Transverse colon (tissue), 4 donors: ENCODE measurements around the gene CCBE1. TPM values are rescaled to one million over a fixed set of nuclear protein-coding genes. Genes with fewer than 3 reads are reported as not detected.

Source experiments
- DNase-seq: peaks from one replicate; pipeline ENCODE4 v3.0.0-alpha.2; 2019
- H3K27ac ChIP-seq, 4 donors: fragments of 200-600 bp; sonication (generic); 2 replicates each; pipeline ENCODE4 v1.5.1; 2016 to 2018; ENCODE audit warnings: inconsistent platforms in 4 of 4
- H3K27me3 ChIP-seq: fragments of 200-600 bp; sonication (generic); 2 replicates; pipeline ENCODE4 v1.5.1; 2017; ENCODE audit warnings: inconsistent platforms
- H3K36me3 ChIP-seq, 4 donors: fragments of 200-600 bp; sonication (generic); 2 replicates each; pipeline ENCODE4 v1.5.1; 2017 to 2019; ENCODE audit warnings: inconsistent platforms in 4 of 4
- H3K4me1 ChIP-seq, 4 donors: fragments of 200-600 bp; sonication (generic); 2 replicates each; pipeline ENCODE4 v1.5.1; 2017 to 2020; ENCODE audit warnings: inconsistent platforms in 4 of 4
- H3K4me3 ChIP-seq, 4 donors: fragments of 200-600 bp; sonication (generic); 1 replicate in 1 of 4; 2 replicates in 3 of 4; pipeline versions ENCODE4 v1.5.1 to v1.6.1; 2017 to 2019; ENCODE audit warnings: inconsistent platforms in 4 of 4
- H3K9me3 ChIP-seq, 2 donors: fragments of 200-600 bp; sonication (generic); 2 replicates each; pipeline ENCODE4 v1.5.1; 2017 to 2019; ENCODE audit warnings: inconsistent platforms in 2 of 2
- CTCF ChIP-seq, 5 experiments: fragments of 200-600 bp in 3 of 5; fragments of 450-650 bp in 2 of 5; sonication (generic) in 3 of 5; IDR thresholded peaks; 1 replicate in 2 of 5; 2 replicates in 3 of 5; pipeline ENCODE4 v1.5.1; 2016 to 2017; ENCODE audit warnings: antibody characterized with exemption in 5 of 5, inconsistent platforms in 3 of 5, mild to moderate bottlenecking in 2 of 5, moderate library complexity in 1 of 5
- EP300 ChIP-seq: sonication (generic); formaldehyde crosslinking; IDR thresholded peaks from one replicate; pipeline ENCODE4 v1.6.1; 2017; ENCODE audit warnings: antibody characterized with exemption, low read depth
- POLR2A ChIP-seq: fragments of 450-650 bp; IDR thresholded peaks from one replicate; pipeline ENCODE4 v1.6.1; 2016; ENCODE audit warnings: antibody characterized with exemption, mild to moderate bottlenecking, moderate library complexity
- POLR2AphosphoS5 ChIP-seq, 3 donors: sonication (generic); formaldehyde crosslinking; IDR thresholded peaks; one replicate each; pipeline ENCODE4 v1.6.1; 2016; ENCODE audit warnings: antibody characterized with exemption in 3 of 3
- WGBS, 2 donors: methylation state at CpG; one replicate each; pipeline ENCODE4 v1.1.5; 2018; ENCODE audit warnings: low coverage in 1 of 2; 5-methylcytosine and 5-hydroxymethylcytosine counted together
- in situ Hi-C, 4 donors: fragments of 200-750 bp; cut with MboI; loops; one replicate each; pipeline versions ENCODE4 v1.15.0 to v1.15.1; 2017; ENCODE audit warnings: low sequenced_read_pairs in 3 of 4, low pct_ligation_motif_present in 1 of 4, low pct_unique_long_range_greater_than_20kb in 1 of 4
- intact Hi-C: fragments of 100-400 bp; cut with DNase I; formaldehyde crosslinking; loops from one replicate; pipeline ENCODE4 v1.15.1; 2023; ENCODE audit warnings: low total_unique reads
- total RNA-seq, 4 donors: library from RNA; depleted of rRNA; stranded (reverse); fragments of >200 nt; gene quantifications; one replicate each; pipeline ENCODE4 v1.1.0, GENCODE V29; 2016

Gene CCBE1
- total RNA-seq, 4 donors from 2014 or later, result 6.1 to 43.0 (median 15.7) TPM

GRCh38 chr18:59685501-59685900 lies 11.7 kb downstream of the CCBE1 start:
- peaks cover 11% of the 10 kb centered on the region for H3K27me3 ChIP-seq
- in situ Hi-C loops, result no loop called here
- H3K4me3 ChIP-seq, result no peak overlapping the region
- no peaks in the 10 kb centered on the region for H3K36me3 ChIP-seq
- H3K9me3 ChIP-seq, result no peaks in the 10 kb centered on the region
- peaks cover 0 to 8% (median 2%) of the 10 kb centered on the region in 4 donors for H3K4me1 ChIP-seq
- peak overlapping the region; percentile 58 to 83 (median 72) for H3K27ac ChIP-seq
- DNase-seq, result no peak
- no peak for TF ChIP-seq POLR2A
- TF ChIP-seq POLR2AphosphoS5 (IDR thresholded peaks at IDR 0.05), result peak in 1 of 3 donors; percentile 6
- intact Hi-C loops, result no loop called here
- WGBS, 2 donors, result 44% methylated on average over 4 of the region's 4 CpGs; no CpG with 5 or more reads in 1 of the 2 donors

- Histone ChIP-seq H3K27ac (peak overlapping the region; percentile 58 to 83 (median 72)), H3K36me3 (no peaks in the 10 kb centered on the region), H3K27me3 (peaks cover 4% of the 10 kb centered on the region), H3K4me3 (no peak overlapping the region), H3K9me3 (no peaks in the 10 kb centered on the region), H3K4me1 (peaks cover 0 to 8% (median 0%) of the 10 kb centered on the region in 4 donors)
- WGBS, 2 donors, result 55 to 69% methylated on average over 2 of the region's 2 CpGs
- no peak for DNase-seq
- intact Hi-C loops, result no loop called here
- no peak for TF ChIP-seq CTCF (IDR thresholded peaks at IDR 0.05)
- TF ChIP-seq EP300, result no peak
- no peak for TF ChIP-seq POLR2AphosphoS5 (IDR thresholded peaks at IDR 0.05)
- in situ Hi-C loops, result no loop called here
Observed at GRCh38 chr18:59684777-59685176, 12.4 kb downstream of the CCBE1 start.

DNA sequence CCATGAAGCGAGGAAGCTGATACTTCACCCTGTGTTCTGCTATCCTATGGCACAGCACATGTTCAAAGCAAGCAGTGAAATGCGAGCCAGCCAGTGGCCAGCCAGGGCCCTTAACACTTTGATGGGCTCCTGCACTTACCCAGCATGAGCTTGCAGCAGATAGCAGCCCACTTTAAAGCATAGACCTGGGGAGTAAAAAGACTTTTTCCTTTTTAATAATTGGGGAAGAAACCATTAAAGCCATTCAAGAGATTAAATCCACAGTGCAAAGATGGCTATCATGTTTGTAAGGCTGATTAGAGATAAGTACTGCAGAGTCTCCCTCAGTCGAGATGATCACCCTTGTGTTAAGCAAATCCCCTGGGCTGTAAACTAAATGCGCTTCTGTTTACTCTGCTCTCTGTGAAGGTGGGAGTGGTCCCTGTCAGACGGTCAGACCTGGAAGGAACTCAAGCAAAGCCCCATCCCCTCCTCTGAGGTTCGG lies 15.7 kb downstream of the CCBE1 start:
- H3K4me1 ChIP-seq, result peaks cover 0 to 8% (median 0%) of the 10 kb centered on the region in 4 donors
- no peaks in the 10 kb centered on the region for H3K9me3 ChIP-seq
- TF ChIP-seq CTCF (IDR thresholded peaks at IDR 0.05) (no peak), POLR2A (no peak), EP300 (no peak), POLR2AphosphoS5 (IDR thresholded peaks at IDR 0.05) (no peak)
- no peak overlapping the region for H3K4me3 ChIP-seq
- no peak for DNase-seq
- intact Hi-C loops, result no loop called here
- H3K27me3 ChIP-seq, result no peaks in the 10 kb centered on the region
- 25 to 38% methylated on average over 2 to 6 of the region's 6 CpGs for WGBS, 2 donors
- peak overlapping the region; percentile 64 to 83 (median 74) for H3K27ac ChIP-seq
- no peaks in the 10 kb centered on the region for H3K36me3 ChIP-seq
- in situ Hi-C loops, result no loop called here

- no peaks in the 10 kb centered on the region for H3K27me3 ChIP-seq
- no peak for TF ChIP-seq POLR2A
- TF ChIP-seq POLR2AphosphoS5 (IDR thresholded peaks at IDR 0.05), result peak in 1 of 3 donors; percentile 40
- H3K9me3 ChIP-seq, result no peaks in the 10 kb centered on the region
- no peak for DNase-seq
- in situ Hi-C loops (no loop called here), intact Hi-C loops (no loop called here)
- H3K36me3 ChIP-seq, result no peaks in the 10 kb centered on the region
- H3K27ac ChIP-seq, result peak overlapping the region; percentile 64 to 83 (median 74)
- peaks cover 0 to 8% (median 0%) of the 10 kb centered on the region in 4 donors for H3K4me1 ChIP-seq
- H3K4me3 ChIP-seq, result no peak overlapping the region
- WGBS, 2 donors, result 57 to 73% methylated on average over 5 of the region's 5 CpGs
Observed at GRCh38 chr18:59681051-59681450, 16.2 kb downstream of the CCBE1 start.

DNA sequence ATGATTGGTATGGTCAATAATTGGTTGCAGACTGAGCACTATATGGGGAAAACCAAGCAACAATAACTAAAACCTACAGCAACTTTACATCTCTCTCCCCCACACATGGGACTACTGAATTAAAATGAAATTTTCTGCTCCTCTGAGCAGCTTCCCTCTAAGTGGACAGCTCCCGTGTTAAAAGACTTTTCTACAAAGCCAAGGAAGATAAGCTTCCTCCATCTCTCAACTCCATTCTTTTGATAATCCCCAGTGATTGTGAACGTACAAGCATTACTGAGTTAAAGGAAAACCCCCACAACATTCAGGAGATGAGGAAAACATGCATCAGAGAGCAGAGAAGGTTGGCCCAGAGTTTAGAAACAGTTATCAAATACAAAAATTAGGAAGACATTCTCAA lies 21.9 kb downstream of the CCBE1 start:
- no peak overlapping the region for H3K4me3 ChIP-seq
- intact Hi-C loops (no loop called here), in situ Hi-C loops (no loop called here)
- TF ChIP-seq POLR2AphosphoS5 (IDR thresholded peaks at IDR 0.05) (no peak), EP300 (no peak), POLR2A (no peak), CTCF (IDR thresholded peaks at IDR 0.05) (no peak)
- WGBS, 2 donors, result 48 to 50% methylated on average over 1 to 2 of the region's 2 CpGs
- H3K9me3 ChIP-seq, result no peaks in the 10 kb centered on the region
- H3K4me1 ChIP-seq, result peaks cover 0 to 2% (median 0%) of the 10 kb centered on the region in 4 donors
- no peaks in the 10 kb centered on the region for H3K27me3 ChIP-seq
- DNase-seq, result no peak
- peak overlapping the region in 2 of 4 donors; percentile 19 to 83 for H3K27ac ChIP-seq
- no peaks in the 10 kb centered on the region for H3K36me3 ChIP-seq
